HG03558 (cell line): ENCODE measurements around the gene WDR48.

Experiments
- ATAC-seq: cut with Tn5 transposase; IDR thresholded peaks from one replicate; pipeline ENCODE4 v1.9.1; 2021; ENCODE audit warnings: moderate number of reproducible peaks; ENCODE audit not compliant: unreplicated experiment; ENCODE audit errors: extremely low read depth

The WDR48 gene

GRCh38 chr3:39136533-39137434, 85.0 kb downstream of the WDR48 start:
- no peak for ATAC-seq

- ATAC-seq, result no peak
These were observed 85.7 kb downstream of the WDR48 start for GRCh38 chr3:39137435-39137936.

GRCh38 chr3:39137991-39138803, 86.4 kb downstream of the WDR48 start:
- no peak for ATAC-seq

- no peak for ATAC-seq
These were observed 87.1 kb downstream of the WDR48 start for GRCh38 chr3:39138804-39139415.

- no peak for ATAC-seq
These were observed 87.6 kb downstream of the WDR48 start for GRCh38 chr3:39139442-39139841.

GRCh38 chr3:39140341-39140971, 88.6 kb downstream of the WDR48 start:
- no peak for ATAC-seq

- no peak for ATAC-seq
These were observed 89.6 kb downstream of the WDR48 start for GRCh38 chr3:39141171-39141995.

- ATAC-seq, result no peak
These were observed 90.3 kb downstream of the WDR48 start for GRCh38 chr3:39142067-39142466.

- no peak for ATAC-seq
These were observed 91.5 kb downstream of the WDR48 start for GRCh38 chr3:39143051-39143885.

- ATAC-seq, result no peak
These were observed 92.4 kb downstream of the WDR48 start for GRCh38 chr3:39144095-39144747.

GRCh38 chr3:39144748-39145380, 93.0 kb downstream of the WDR48 start:
- ATAC-seq, result no peak

GRCh38 chr3:39146083-39146501, 94.3 kb downstream of the WDR48 start:
- ATAC-seq, result no peak
